Activated gamma-delta T cell treated with Interleukin-2 at 50 U/mL for 16 hours (primary cell): ENCODE measurements around the gene POLA2.
"Not testable (repeated sequence)": the region's sequence is repeated elsewhere in the genome, so short reads cannot be mapped to it uniquely, and the experiment has no call there.

ENCODE experiments used
- DNase-seq: peaks from one replicate; pipeline ENCODE4 v3.0.0-alpha.2; 2020

The POLA2 gene

DNA sequence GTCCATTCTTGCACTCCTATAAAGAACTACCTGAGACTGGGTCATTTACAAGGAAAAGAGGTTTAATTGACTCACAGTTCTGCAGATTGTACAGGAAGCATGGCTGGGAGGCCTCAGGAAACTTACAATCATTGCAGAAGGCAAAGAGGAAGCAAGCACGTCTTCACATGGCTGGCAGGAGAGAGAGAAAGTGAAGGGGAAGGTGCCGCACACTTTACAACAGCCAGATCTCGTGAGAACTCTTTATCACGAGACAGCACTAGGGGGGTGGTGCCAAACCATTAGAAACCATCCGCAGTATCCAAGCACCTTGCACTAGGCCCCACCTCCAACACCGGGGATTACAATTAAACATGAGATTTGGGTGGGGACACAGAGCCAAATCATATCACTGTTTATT is 19.4 kb upstream of the POLA2 start:
- DNase-seq: no peak

DNA sequence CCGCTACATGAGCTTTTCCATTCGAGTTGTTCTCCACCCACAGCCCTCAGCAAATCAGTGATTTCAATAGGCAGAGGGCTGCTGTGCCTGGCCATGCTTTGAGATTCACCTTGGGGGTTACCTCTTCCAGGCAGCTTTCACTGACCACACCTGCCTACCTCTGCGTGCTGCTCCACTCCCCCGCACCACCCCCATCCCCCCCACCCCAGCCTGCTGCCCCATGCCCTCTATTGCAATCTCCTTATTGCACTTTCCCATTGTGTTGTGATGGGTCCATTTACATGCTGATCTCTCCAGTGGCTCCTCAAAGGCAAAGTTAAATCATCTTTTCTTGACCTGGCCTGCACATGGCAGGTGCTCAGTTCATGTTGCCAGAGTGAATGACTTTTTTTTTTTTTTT is 18.0 kb upstream of the POLA2 start:
- DNase-seq: no peak

DNA sequence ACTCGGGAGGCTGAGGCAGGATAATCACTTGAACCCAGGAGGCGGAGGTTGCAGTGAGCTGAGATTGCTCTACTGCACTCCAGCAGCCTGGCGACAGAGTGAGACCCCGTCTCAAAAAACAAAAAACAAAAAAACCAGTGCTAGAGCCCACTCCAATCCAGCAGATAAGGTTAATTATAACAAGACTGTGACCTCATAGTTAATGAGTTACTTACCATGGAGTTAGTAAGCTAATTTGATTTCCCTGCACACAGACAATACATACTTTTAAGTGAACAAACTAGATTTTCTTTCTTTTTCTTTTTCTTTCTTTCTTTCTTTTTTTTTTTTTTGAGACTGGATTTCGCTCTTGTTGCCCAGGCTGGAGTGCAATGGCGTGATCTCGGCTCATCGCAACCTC is 16.7 kb upstream of the POLA2 start:
- DNase-seq: not testable (repeated sequence)

DNA sequence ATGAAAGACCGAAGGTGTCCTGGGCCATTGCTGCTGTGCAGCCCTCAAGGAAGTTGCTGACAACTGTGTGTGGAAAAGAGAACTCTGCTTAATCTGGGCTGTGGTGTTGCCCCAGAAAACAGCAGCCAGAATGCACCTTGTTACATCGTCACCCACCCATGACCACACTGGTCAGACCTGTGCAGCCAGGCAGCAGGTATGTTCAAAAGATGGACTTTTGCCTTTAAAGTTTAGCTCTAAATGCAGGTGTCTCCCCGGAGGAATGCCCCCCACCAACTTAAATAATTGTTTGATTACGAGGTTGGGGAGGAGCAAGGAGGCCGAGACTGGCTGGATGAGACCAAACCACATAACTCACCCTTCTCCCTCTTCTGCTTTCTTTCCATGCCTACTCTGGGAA is 15.3 kb upstream of the POLA2 start:
- no peak for DNase-seq

DNA sequence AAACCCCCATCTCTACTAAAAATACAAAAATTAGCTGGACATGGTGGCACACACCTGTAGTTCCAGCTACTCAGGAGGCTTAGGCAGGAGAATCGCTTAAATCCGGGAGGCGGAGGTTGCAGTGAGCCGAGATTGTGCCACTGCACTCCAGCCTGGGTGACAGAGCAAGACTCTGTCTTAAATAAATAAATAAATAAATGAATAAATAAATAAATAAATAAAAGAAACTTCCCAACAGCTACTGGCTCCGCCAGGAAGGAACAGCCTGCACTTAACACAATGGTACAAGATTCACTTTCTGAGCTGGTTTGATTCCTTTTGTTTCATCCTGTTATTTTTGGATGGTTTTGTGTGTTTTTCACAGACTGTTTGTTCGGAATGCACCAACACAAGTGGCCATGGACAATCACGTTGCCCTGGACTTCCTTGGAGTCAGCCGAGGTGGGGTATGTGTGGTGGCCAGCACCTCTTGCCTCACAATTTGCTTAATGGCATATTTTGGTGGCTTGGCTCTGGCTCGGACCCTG is 13.5 kb upstream of the POLA2 start:
- DNase-seq: not testable (repeated sequence)

DNA sequence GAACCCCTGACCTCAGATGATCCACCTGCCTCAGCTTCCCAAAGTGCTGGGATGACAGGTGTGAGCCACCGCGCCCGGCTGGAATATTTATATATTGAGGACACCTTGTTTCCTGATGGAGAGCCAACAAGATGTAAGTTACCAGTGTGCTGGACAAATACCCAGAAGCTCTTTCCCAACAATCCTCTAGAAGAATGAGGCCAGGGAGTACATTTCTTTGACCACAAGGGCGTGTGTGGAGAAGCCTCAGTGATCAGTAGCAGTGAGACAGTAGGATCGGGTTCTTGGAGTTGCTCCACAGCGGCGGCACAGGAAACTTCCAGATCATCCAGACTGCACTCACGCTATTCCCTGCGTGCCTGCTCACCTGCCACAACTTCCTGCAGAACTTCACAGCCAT is 10.3 kb upstream of the POLA2 start:
- no peak for DNase-seq

DNA sequence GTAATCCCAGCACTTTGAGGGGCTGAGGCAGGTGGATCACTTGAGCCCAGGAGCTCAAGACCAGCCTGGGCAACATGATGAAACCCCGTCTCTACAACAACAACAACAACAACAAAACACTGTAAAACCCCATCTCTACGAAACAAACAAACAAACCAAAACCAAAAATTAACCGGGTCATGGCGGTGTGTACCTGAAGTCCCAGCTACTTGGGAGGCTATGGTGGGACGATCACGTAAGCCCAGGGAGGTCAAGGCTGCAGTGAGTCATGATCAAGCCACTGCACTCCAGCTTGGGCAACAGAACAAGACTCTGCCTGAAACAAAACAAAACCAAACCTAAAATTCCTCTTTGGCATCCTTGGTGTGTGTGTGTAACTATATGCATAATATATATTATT is 7.0 kb upstream of the POLA2 start:
- DNase-seq: no peak

DNA sequence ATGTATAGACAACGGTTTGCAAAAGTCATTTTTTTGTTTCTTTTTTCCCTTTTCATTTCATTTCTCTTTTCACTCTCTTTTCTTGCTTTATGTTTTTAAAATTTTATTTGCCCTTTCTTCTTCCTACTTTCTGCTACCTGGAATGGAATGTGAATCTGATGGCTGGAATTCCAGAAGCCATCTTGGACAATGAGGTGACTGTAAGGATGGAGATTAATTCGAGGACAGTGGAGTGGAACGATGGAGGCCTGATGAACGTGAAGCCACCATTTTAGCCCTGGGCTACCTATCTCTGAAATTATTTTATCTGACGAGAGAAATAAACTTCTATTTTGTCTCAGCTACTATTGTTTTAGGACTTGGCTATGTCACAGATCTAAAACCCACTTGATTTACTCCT is 2.8 kb upstream of the POLA2 start:
- no peak for DNase-seq

DNA sequence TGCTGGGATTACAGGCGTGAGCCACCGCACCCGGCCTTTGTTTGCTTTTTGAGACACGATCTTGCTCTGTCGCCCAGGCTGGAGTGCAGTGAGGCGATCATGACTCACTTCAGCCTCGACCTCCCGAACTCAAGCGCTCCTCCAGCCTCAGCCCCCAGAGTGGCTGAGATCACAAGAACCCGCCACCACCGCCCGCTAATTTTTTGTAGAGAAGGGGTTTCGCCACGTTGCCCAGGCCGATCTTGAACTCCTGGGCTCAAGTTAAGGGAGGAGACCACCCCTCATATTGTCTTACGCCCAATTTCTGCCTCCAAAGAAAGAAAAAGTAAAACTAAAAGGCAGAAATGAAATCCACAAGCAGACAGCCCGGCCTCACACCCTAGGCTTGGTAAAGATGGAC is 1.5 kb upstream of the POLA2 start:
- no peak for DNase-seq

DNA sequence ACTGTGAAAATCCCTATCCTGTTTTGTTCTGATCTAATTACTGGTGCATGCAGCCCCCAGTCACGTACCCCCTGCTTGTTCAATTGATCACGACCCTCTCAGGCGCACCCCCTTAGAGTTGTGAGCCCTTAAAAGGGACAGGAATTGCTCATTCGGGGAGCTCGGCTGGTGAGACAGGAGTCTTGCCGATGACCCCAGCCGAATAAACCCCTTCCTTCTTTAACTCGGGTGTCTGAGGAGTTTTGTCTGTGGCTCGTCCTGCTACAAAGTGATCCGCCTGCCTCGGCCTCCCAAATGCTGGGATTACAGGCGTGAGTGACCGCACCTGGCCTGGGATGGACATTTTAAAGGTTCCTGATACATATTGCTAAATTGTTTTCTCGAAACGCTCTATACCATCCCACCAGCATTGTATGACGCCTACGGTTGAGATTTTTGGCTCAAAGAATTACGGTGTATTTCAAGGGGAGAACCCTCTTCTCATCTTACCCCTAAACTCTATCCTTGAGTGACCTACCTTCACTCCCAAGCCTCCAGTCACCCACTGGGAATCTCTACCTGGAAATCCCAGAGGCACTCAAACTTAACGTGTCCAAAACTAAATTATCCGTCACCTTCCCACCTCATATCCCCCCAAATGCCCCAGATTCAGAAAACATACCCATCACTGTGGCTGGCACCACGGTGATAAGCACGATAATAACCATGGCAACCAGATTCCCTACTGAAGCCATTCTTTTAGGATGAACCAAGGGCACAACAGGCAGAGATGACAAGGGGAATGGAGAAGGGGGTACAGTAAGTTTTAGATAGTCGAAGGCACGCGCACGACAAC is 789 bp upstream of the POLA2 start:
- DNase-seq: no peak

DNA sequence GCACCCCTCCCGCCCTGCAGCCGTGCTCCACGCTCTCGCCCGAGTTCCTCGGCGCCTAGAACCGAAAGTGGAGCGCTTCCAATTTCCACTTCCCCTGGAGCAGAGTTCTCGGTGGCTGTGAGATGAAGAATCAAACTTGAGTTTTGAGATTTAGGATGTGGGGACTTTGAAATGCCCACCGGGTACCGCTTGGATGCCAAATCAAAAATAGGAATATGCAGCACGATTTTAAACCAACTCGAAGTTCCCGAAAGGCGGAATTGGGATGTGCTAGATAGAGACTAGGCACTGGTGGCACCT is 569 bp downstream of the POLA2 start:
- DNase-seq: no peak

DNA sequence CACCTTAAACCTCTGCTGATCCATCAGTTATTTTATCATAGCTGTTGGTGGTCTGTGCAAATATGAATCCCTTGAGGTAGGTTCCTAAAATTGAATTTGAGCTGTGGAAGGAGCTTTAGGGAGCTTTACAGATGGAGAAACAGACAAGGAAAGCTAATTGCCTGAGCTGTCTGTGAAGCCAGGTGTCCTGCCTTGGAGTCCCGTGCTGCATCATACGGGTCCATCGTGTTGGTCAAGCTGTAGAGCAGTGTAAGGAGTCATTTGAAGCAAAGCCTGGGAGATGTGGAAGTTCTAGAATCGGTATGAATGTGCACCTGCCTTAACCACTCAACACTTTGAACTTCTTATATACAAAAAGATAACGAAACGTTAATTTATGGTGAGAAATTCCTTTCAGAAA is 1.0 kb downstream of the POLA2 start:
- DNase-seq: no peak

DNA sequence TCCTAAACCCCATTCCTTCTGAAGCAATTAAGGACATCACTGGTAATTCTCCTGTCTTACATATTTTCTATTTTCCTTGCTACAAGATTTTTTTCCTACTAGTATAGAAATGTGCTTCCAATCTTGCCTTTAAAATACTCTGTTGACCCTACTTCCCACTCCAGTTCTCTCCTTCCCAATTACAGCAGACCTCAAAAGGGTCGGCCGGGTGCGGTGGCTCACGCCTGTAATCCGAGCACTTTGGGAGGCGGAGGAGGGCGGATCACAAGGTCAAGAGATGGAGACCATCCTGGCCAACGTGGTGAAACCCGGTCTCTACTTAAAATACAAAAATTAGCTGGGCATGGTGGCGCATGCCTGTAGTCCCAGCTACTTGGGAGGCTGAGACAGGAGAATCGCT is 3.0 kb downstream of the POLA2 start:
- DNase-seq: not testable (repeated sequence)

DNA sequence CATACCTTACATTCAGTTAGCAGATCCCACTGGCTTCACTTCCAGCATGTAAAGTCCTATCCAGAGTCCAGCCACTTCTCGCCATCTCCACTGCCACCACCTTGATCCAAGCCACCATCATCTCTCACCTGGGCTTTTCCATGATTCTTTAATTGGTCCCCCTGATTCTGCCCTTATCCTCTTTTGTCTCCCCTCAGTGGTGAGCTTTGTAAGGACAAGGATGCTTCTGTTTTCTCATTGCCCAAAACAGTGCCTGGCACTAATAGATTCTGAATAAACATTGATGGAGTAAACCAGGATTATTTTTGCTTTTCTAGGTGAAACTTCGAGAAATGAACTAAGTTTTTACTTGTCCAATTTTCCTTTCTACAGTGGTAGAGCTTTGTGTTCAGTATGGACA is 4.4 kb downstream of the POLA2 start:
- DNase-seq: no peak

DNA sequence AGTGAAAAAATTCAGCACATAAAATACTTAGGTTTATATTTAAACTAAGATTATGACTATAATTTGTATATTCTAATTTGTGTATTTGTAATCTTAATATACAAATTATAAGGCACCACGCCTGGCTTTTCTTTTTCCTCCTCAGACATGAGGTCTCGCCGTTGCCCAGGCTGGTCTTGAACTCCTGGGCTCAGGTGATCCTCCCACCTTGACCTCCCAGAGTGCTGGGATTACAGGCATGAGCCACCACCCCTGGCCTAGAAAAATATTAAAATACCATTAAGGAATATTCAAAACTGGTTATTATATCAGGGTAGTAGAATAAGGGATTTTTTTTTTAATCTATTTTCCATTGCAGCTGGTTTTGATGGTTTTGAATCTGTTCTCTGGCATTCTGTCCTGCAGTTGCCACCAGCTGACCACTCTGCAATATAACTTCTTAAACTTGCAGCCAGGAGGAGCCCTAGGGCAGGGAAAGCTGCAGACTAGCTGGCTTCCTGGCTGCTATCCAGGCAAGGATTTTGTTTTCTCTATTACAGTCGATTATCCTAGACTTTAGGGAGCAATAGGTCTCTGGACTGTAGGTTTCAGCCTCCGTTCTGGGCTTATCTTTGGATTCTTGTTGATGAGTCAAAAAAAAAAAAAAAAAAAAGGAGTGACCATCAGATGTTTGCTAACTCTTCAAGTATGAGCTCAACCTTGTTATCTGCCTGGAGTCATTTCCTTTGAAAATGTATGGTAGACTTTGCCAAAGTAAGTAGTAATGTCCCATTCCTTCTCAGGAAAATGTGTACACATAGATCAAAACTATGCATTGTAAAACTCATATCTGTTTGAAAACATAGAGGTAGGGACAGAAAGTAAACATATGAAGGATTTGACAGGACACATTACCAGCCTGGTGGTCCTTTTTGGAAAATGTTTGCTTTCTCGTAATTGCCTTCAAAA is 13.2 kb downstream of the POLA2 start:
- no peak for DNase-seq

DNA sequence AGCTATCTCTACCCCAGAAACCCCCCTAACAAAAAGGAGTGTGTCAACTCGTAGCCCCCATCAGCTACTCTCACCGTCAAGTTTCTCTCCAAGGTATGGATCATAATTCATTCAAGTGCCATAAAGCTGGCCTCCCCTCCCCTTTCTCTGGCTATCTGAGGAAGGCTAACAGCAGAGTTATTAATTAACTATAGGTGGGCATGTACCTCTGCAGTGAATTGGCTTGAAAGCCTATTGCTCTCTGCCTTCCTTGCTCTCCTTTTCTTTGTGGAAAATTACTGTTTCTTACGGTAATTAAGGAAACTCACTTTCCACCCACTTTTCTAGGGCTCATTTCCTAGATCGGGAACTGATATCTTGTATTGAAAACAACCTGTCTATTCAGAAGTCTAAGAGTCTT is 14.1 kb downstream of the POLA2 start:
- DNase-seq: no peak

DNA sequence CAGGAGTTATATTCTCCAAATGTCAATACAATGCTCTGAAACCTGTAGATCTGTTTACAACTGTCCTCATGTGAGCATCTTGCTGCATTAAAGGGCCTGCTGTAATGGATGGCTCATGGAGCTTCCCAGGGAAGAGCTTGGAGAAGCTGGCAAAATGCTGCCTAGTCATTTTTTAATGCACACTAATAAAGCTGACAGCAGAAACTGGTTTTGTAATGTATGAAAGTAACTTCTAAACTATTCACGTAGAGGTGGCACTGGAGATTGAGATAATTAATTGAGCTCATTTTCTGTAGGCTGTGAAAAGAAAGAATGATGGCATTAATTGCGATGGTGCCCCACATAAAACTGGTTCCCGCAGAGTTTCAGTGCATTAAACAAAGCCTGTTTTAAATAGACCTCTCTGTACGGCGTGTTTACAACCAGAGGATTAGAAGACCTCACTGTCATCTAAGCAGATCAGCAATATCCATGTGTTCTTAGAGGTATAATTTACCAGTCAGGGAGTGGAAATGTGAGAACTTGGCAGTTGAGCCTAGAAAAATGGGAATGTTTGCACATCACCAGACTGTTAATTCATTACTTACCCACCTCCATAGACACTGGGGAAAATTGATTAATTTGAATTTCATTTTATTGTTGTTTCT is 16.0 kb downstream of the POLA2 start:
- DNase-seq: no peak

DNA sequence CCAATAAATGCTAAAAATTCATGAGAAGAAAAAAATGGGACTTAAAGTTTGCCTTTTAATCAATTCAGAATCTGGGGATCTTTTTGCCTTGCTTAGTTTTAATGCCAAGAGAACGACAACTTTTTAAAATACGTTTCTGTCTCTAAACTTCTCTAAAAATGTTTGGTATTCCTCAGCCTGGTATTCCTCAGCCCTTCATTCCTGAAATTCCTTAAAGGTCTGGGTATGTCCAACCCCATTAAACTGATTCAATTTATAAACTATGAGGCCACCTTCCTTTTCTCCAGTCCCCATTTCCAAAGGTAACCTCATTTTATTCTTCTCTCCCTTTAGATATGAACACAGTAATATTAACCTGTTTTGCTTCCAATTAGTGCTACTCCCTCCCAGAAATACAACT is 16.6 kb downstream of the POLA2 start:
- DNase-seq: no peak

DNA sequence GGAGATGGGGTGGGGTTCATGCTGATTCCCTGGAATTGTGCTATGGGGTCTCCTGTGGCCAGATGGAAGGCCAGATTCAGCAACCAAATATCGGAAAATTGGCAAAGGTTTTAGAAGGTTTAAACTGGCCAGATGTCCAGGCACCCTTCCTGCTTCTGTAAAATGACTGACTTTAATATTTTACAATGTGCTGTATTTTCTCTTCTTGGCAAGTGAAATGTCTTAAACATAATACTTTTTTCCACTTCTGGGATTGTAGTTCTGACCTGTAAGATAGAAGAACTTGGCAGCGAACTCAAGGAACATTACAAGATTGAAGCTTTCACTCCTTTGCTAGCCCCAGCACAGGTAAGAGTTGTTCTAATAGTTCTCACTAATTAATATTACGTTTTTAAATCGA is 17.5 kb downstream of the POLA2 start:
- DNase-seq: no peak

DNA sequence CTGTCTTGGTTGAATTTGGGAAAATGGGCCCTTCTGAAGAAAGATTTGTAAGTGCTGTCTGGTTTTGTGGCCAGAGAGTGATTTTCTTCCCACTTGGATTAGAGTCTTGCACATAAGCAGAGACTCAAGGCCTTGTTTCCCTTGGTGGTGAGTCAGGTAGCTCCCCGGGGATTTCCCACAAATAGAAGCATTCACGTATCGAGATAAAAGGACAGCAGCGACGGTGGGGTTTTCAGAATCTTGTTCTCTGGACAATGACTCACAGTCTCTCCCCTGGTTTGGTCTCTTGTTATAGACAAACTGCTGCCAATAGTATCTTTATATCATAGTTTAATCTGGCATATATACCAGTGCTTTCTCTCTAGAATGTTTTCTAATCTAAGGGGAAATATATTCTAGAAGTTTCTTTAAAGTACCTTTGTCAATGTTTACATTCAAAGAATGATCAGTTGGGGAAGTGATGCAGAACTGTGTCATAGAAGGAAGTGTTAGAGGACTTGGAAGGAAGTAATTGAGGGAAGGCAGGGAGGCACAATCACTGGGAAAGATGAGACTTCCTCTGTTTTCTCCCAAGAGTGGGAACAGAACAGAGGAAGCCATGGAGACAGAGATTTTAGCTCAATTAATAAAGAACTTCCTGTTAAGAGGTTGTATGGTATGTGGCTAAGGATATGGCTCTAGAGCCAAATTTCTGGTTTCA is 18.1 kb downstream of the POLA2 start:
- no peak for DNase-seq

DNA sequence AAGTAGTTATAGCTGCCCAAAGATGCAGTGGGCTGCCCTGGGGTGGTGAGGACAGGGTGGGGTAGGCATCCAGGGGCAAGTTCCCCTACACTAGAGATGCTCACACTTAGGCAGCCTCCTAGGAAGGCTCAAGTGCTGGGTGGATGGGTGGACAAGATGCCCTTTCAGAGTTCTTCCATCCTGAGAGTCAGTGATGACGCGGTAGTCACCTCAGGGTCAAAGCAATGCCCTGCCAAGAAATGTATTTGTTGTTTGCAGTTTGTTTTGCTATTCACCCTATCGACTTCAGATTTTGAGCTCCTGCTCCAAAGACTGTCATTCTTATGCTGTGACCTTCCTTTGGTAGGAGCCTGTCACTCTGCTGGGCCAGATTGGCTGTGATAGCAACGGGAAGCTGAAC is 18.9 kb downstream of the POLA2 start:
- DNase-seq: no peak

DNA sequence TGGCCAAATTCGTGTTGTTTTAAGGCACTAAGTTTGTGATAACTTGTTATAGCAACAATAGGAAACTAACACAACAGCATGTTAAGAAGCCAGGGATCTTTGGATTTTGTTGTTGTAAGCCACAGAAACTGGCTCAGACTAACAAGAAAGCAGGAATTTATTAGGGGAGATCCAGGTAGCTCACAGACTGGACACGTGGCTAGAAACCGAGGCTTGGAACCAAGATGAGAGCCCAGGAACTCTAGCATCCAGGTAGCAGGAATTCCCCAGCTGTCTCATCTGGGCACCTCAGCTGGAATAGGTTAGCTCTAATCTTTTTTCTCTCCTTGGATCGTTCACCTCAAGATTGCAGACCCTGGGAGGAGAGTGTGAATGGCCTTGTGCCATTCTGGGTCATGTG is 24.9 kb downstream of the POLA2 start:
- no peak for DNase-seq

DNA sequence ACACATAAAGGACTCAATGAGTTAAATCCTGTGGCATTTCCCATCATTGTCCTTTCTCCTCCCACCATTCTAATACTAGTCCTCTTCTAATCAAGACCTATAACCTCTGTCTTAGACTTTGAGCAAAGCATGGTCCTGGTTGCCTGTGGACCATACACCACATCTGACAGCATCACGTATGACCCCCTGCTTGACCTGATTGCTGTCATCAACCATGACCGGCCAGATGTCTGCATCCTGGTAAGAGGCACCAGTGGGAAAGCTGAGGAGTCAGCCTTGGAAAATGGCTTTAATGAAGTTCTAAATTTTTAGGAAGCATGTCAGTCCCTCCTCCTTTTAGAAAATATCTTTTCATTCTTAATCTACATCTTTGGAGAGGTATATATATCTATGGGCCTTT is 25.8 kb downstream of the POLA2 start:
- no peak for DNase-seq
